Limb (tissue), 2 donors: ENCODE measurements around the gene MPRIP.

ENCODE experiments used
- DNase-seq, 2 donors: peaks; one replicate each; pipeline ENCODE4 v3.0.0-alpha.2; 2016; ENCODE audit errors: extremely low spot score in 2 of 2

Gene MPRIP

GRCh38 chr17:17084941-17085340, 42.7 kb downstream of the MPRIP start:
- DNase-seq: no peak

GRCh38 chr17:17086585-17086984, 44.3 kb downstream of the MPRIP start:
- no peak for DNase-seq

GRCh38 chr17:17087424-17088015, 45.3 kb downstream of the MPRIP start:
- no peak for DNase-seq

DNA sequence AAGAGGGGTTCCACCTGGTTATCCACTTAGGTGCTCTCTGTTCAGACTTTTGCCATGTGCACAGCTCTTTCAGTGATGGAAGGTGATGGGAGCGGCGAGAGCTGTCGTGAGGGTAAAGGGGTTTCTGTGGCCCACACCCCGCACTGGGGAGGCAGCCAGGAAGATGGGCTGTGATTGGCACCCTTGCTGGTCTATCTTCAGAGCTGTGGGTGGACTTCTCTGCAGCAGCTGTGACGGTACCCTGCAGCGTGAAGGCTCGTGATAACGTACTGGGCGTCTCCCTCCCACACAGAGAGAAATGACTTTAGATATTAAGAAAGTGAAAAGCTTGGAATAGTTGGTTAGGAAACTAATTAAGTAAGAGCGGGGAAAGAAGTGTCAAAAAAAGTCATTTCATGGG, 45.8 kb downstream of the MPRIP start:
- no peak for DNase-seq

GRCh38 chr17:17088541-17089525, 46.6 kb downstream of the MPRIP start:
- DNase-seq: no peak

- no peak for DNase-seq
These were observed 47.8 kb downstream of the MPRIP start for GRCh38 chr17:17089796-17090641.

- DNase-seq: no peak
These were observed 48.4 kb downstream of the MPRIP start for GRCh38 chr17:17090642-17091103.

GRCh38 chr17:17091276-17091675, 49.0 kb downstream of the MPRIP start:
- DNase-seq: no peak

- DNase-seq: no peak
These were observed 49.8 kb downstream of the MPRIP start for GRCh38 chr17:17091856-17092756.

DNA sequence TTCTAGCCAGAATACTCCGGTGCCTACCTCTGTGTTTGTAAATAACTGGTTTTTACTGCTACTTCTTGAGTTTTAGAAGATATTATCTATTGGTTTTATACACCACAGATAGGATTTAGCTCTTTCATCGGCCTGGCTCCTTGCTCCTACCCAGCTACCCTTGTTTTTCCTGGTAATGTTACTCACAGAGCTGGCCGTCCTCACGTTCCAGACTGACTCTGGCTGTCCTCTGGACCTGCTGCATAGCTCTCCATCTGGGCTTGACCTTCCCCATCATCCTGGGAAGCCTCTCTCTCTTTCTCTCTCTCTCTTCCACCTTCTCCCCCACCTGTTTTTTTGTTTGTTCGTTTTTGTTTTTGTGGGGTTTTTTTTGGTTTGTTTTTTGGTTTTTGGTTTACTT, 51.5 kb downstream of the MPRIP start:
- no peak for DNase-seq

GRCh38 chr17:17096438-17097178, 54.4 kb downstream of the MPRIP start:
- no peak for DNase-seq

- no peak for DNase-seq
These were observed 55.6 kb downstream of the MPRIP start for GRCh38 chr17:17097763-17098345.

DNA sequence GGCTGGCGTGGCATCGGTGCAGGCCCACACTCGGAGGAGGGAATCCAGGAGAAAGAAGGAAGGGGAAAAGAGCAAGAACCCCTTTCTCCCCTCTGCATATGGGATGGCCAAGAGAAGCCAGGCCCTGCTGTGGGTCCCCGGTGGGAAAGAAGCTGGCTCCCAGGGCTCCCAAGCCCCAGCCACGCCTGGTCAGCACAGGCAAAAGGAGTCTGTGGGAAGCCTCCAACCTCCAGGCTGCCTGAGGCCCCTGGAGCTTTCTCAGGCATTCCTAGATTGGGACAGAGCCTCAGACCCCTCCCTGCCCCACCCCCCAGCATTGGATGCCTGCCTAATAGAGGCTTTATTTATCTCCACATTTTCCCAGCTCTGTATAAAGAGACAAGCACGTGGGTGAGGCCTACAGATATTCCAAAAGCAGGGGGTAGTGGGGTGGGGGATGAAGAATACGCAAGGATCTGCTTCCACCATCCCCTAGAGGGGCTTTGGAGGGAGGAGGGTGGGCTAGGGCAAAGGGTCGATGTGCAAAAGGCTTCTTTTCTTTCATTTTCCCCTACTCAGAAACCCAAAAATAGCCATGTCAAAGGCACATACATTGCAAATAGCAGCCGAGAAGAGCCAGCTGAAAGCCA, 56.4 kb downstream of the MPRIP start:
- peak; percentile 56 to 76 for DNase-seq

GRCh38 chr17:17102176-17102575, 59.9 kb downstream of the MPRIP start:
- DNase-seq: no peak

- DNase-seq: no peak
These were observed 60.9 kb downstream of the MPRIP start for GRCh38 chr17:17103160-17103559.

GRCh38 chr17:17104036-17104435, 61.8 kb downstream of the MPRIP start:
- DNase-seq: no peak

- no peak for DNase-seq
These were observed 62.2 kb downstream of the MPRIP start for GRCh38 chr17:17104494-17104893.

GRCh38 chr17:17105976-17106375, 63.7 kb downstream of the MPRIP start:
- no peak for DNase-seq

- no peak for DNase-seq
These were observed 64.5 kb downstream of the MPRIP start for GRCh38 chr17:17106756-17107155.
